OCI-LY7 (cell line): Measurements from ENCODE around the gene RPS19BP1. TPM values are rescaled to one million over a fixed set of nuclear protein-coding genes. Genes with fewer than 3 reads are reported as not detected.

Experiments used
- Bru-seq: library from RNA; stranded (reverse); fragments of 400-500 nt; gene quantifications from one replicate; lab custom pipeline; 2021; lab: Mats Ljungman, UMichigan
- BruChase-seq, 2 experiments: library from RNA; stranded (reverse); fragments of 400-500 nt; gene quantifications; one replicate each; lab custom pipeline; 2021; lab: Mats Ljungman, UMichigan
- BruUV-seq: library from RNA; stranded (reverse); fragments of 400-500 nt; replicated peaks from 2 replicates; lab custom pipeline; 2021; lab: Mats Ljungman, UMichigan
- CTCF ChIA-PET: fragments of 300-600 bp; sonication (Branson Sonifier 250); formaldehyde crosslinking; loops from one replicate; lab custom pipeline; 2022; ENCODE audit warnings: antibody characterized with exemption; ENCODE audit not compliant: unreplicated experiment; lab: Charles Lee
- POLR2A ChIA-PET: fragments of 300-600 bp; sonication (Branson Sonifier 250); formaldehyde crosslinking; loops from one replicate; lab custom pipeline; 2022; ENCODE audit warnings: antibody characterized with exemption; lab: Charles Lee
- DNase-seq: peaks from one replicate; pipeline ENCODE4 v3.0.0-alpha.2; 2015; ENCODE audit warnings: low spot score
- H2AFZ ChIP-seq: fragments of 200-600 bp; sonication (generic), shearing (Covaris generic); 2 replicates; pipeline ENCODE4 v1.6.1; 2014; ENCODE audit warnings: mild to moderate bottlenecking, antibody characterized with exemption, low read length, moderate library complexity
- H3K27ac ChIP-seq: fragments of 200-600 bp; sonication (generic); 2 replicates; pipeline ENCODE4 v1.5.1; 2014; ENCODE audit warnings: mixed run types, low read depth, mild to moderate bottlenecking, moderate library complexity, low read length, inconsistent platforms; ENCODE audit not compliant: poor library complexity, severe bottlenecking
- H3K36me3 ChIP-seq: fragments of 200-600 bp; sonication (generic); 2 replicates; pipeline ENCODE4 v1.6.1; 2014; ENCODE audit warnings: mild to moderate bottlenecking, antibody characterized with exemption, low read length, moderate library complexity, mixed read lengths; ENCODE audit not compliant: insufficient read depth
- H3K4me1 ChIP-seq: fragments of 200-600 bp; sonication (generic); 2 replicates; pipeline ENCODE4 v1.5.1; 2014; ENCODE audit warnings: mild to moderate bottlenecking, low read length; ENCODE audit not compliant: insufficient read depth, poor library complexity, severe bottlenecking
- H3K4me2 ChIP-seq: fragments of 200-600 bp; sonication (generic); 2 replicates; pipeline ENCODE4 v1.6.1; 2014; ENCODE audit warnings: mild to moderate bottlenecking, low read length
- H3K4me3 ChIP-seq: fragments of 200-600 bp; sonication (generic); 2 replicates; pipeline ENCODE4 v1.5.1; 2014; ENCODE audit warnings: mild to moderate bottlenecking, low read depth, low read length; ENCODE audit not compliant: poor library complexity, severe bottlenecking
- H3K79me2 ChIP-seq: fragments of 200-600 bp; sonication (generic); 2 replicates; pipeline ENCODE4 v1.6.1; 2016; ENCODE audit warnings: low read depth, mild to moderate bottlenecking, low read length, moderate library complexity, mixed read lengths; ENCODE audit not compliant: insufficient read depth
- H3K9me2 ChIP-seq: fragments of 200-600 bp; sonication (generic); 2 replicates; pipeline ENCODE4 v1.6.1; 2016; ENCODE audit warnings: mild to moderate bottlenecking, low read length, mixed read lengths; ENCODE audit not compliant: insufficient read depth
- H3K9me3 ChIP-seq: fragments of 200-600 bp; sonication (generic); 2 replicates; pipeline ENCODE4 v1.6.1; 2014; ENCODE audit warnings: mild to moderate bottlenecking, mixed run types, low read length, mixed read lengths
- H4K20me1 ChIP-seq: fragments of 200-600 bp; sonication (generic); 2 replicates; pipeline ENCODE4 v1.6.1; 2014; ENCODE audit warnings: mild to moderate bottlenecking, antibody characterized with exemption, low read length, moderate library complexity, mixed read lengths; ENCODE audit not compliant: insufficient read depth
- CTCF ChIP-seq: fragments of 200-600 bp; sonication (generic); conservative IDR thresholded peaks from 2 replicates; pipeline ENCODE4 v1.5.1; 2014; ENCODE audit warnings: mild to moderate bottlenecking, antibody characterized with exemption, low read length, moderate library complexity, mixed read lengths
- EZH2phosphoT487 ChIP-seq: fragments of 200-600 bp; sonication (generic); IDR thresholded peaks from 2 replicates; pipeline ENCODE4 v1.6.1; 2018; ENCODE audit warnings: low read depth, borderline replicate concordance, mild to moderate bottlenecking, mixed run types, antibody characterized with exemption, low read length, moderate library complexity, mixed read lengths
- intact Hi-C: fragments of 100-400 bp; cut with micrococcal nuclease; formaldehyde crosslinking; loops from one replicate; pipeline ENCODE4 v1.10.0; 2022; ENCODE audit not compliant: unreplicated experiment
- long read RNA-seq: library from polyadenylated mRNA; stranded (forward); transcript quantifications from one replicate; pipeline ENCODE4 v2.0.0, GENCODE V29; 2022
- total RNA-seq, 2 experiments: library from RNA; depleted of rRNA in 1 of 2; stranded (reverse); fragments of >200 nt in 1 of 2; shearing (Covaris generic) in 1 of 2; gene quantifications; 2 replicates each; pipeline ENCODE4 v1.2.3, GENCODE V29; 2014 to 2022

RPS19BP1 gene
- total RNA-seq (2014; rRNA removed; shearing (Covaris generic)) = 148 and 185 TPM in 2 replicates
- 78.6 and 88.1 TPM in 2 replicates for total RNA-seq (2022)
- percentile 83 among the genes with signal in this experiment for Bru-seq, nascent RNA
- percentile 81 among the genes with signal in this experiment for BruChase-seq, experiment 1, labeled RNA remaining after a 6-hour chase
- BruChase-seq, experiment 2, labeled RNA remaining after a 2-hour chase = percentile 78 among the genes with signal in this experiment
- long read RNA-seq, transcript RPS19BP1-201 (4 exons, 927 nt) = major isoform, 91 of 99 reads
- long read RNA-seq, partial matches to known transcripts = 0 of 99 reads
- long read RNA-seq, other reads (novel, unspliced or antisense) = 4 of 99 reads

- Histone ChIP-seq H3K9me2 (no peaks in the 10 kb centered on the region), H3K4me1 (peaks cover 57% of the 10 kb centered on the region), H3K4me3 (peak within 1 kb of the TSS; percentile 97), H3K27ac (peak within 1 kb of the TSS; percentile 66), H2AFZ (peak within 1 kb of the TSS; percentile 51; the same call in 1 of the 2 replicates), H3K36me3 (peaks cover 35% of the 10 kb centered on the region), H4K20me1 (peaks cover 3% of the 10 kb centered on the region; the same call in 1 of the 2 replicates), H3K79me2 (peaks cover 27% of the 10 kb centered on the region), H3K4me2 (peak within 1 kb of the TSS; percentile 81), H3K9me3 (no peaks in the 10 kb centered on the region)
- TF ChIP-seq CTCF = no peak
- TF ChIP-seq EZH2phosphoT487 = no peak
- intact Hi-C loops = loop anchor here (2.0 to 10.0 kb wide), 3 partner anchors 412 to 814 kb away; partner anchors contain the start of genes ADSL and TNRC6B
- DNase-seq = peak; percentile 100
- ChIA-PET POLR2A (interaction anchor here (2.4 kb wide), 1 partner anchor 12 kb away, joined by 15 read pairs; the partner anchor contains the start of gene ATF4), CTCF (no interaction called here)
- no TSS peak for BruUV-seq
Observed at GRCh38 chr22:39532215-39533073, at the start of gene RPS19BP1. RPS19BP1 (minus strand) TSS chr22:39532748; CDS start chr22:39532738, 10 bp downstream.

- intact Hi-C loops = no loop called here
- Histone ChIP-seq H2AFZ (no peak overlapping the region), H3K4me3 (no peak overlapping the region), H3K4me1 (peaks cover 5% of the 10 kb centered on the region), H3K9me3 (no peaks in the 10 kb centered on the region), H4K20me1 (no peaks in the 10 kb centered on the region), H3K4me2 (no peak overlapping the region), H3K36me3 (no peaks in the 10 kb centered on the region), H3K9me2 (no peaks in the 10 kb centered on the region), H3K27ac (no peak overlapping the region), H3K79me2 (no peaks in the 10 kb centered on the region)
- POLR2A ChIA-PET = no interaction called here
- TF ChIP-seq EZH2phosphoT487 (no peak), CTCF (no peak)
- CTCF ChIA-PET = no interaction called here
- no peak for DNase-seq
- BruUV-seq = no TSS peak
Observed at GRCh38 chr22:39581303-39581702, 48.8 kb upstream of the RPS19BP1 start.
